ENCODE results near the gene ANO7. TPM values are rescaled to one million over a fixed set of nuclear protein-coding genes. Genes with fewer than 3 reads are reported as not detected.

Gene ANO7
- total and polyA plus RNA-seq, 2 of the 8 experiments (the other 6 are each of a cell fraction or from before 2014, with no cell fraction given), result 3.2 to 6.9 TPM

DNA sequence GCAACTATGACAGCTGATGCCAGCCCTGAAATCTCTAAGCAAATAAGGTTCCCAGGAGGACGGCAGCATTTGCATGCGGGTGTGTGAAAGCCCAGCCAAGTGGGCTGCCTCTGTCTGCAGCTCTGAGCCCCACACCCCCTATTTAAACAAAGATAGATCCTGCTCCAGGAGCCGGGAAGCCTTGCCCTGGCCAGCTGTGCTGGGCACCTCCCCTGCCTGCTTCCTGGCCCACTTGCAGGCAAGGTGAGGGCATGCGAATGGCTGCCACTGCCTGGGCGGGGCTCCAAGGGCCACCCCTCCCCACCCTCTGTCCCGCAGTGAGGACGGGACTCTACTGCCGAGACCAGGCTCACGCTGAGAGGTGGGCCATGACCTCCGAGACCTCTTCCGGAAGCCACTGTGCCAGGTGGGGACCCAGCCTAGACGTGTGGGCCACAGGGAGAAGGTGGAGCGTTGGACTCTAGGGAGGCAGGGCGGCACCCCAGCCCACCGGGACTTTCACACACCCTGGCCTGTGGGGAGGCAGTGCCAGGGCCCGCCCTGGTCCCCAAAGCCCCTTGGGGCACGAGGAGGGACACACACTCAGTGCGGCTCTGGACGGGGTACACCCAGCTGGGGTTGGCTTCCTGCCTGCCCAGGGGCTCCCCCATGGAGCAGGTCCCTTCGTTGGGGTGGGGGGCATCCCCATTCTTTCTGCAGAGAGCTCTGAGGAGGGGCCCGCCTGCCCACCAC, at the start of gene ANO7 (continued):
- no peak for TF ChIP-seq MAFK (IDR thresholded peaks at IDR 0.05; ENCODE audit: low read depth, low read length)
- TF ChIP-seq HDAC6 (IDR thresholded peaks at IDR 0.05; ENCODE audit: low read depth, low read length), result no peak
- no peak for TF ChIP-seq CHD2 (IDR thresholded peaks at IDR 0.05; ENCODE audit: low read length)
- no peak for TF ChIP-seq SUZ12 (IDR thresholded peaks at IDR 0.05; ENCODE audit: low read length)
- no peak for TF ChIP-seq KDM5A (IDR thresholded peaks at IDR 0.05; ENCODE audit: low read length)
